ENCODE results near the gene LHX5.

LHX5 gene

GRCh38 chr12:113432986-113433385 is 38.7 kb downstream of the LHX5 start:
- no peak for DNase-seq (ENCODE audit: low read depth)
- TF ChIP-seq CTCF (conservative IDR thresholded peaks at IDR 0.05; ENCODE audit: low read depth, low read length) = no peak
- no peak overlapping the region for H3K4me3 ChIP-seq (ENCODE audit: low read depth, low read length)

- DNase-seq (ENCODE audit: low read depth) = no peak
- no peak for TF ChIP-seq CTCF (conservative IDR thresholded peaks at IDR 0.05; ENCODE audit: low read depth, low read length)
- no peak overlapping the region for H3K4me3 ChIP-seq (ENCODE audit: low read depth, low read length)
Observed at GRCh38 chr12:113428482-113428881, 43.2 kb downstream of the LHX5 start.

- no peak for DNase-seq (ENCODE audit: low read depth)
Observed at GRCh38 chr12:113427882-113428281, 43.8 kb downstream of the LHX5 start.

GRCh38 chr12:113425960-113426453 is 45.7 kb downstream of the LHX5 start:
- TF ChIP-seq CTCF (conservative IDR thresholded peaks at IDR 0.05; ENCODE audit: low read depth, low read length) = no peak
- H3K4me3 ChIP-seq (ENCODE audit: low read depth, low read length) = no peak overlapping the region

More at GRCh38 chr12:113427882-113428281, 43.8 kb downstream of the LHX5 start:
- no peak for TF ChIP-seq CTCF (conservative IDR thresholded peaks at IDR 0.05; ENCODE audit: low read depth, low read length)
- H3K4me3 ChIP-seq (ENCODE audit: low read depth, low read length) = no peak overlapping the region

GRCh38 chr12:113424915-113425823 is 46.5 kb downstream of the LHX5 start:
- peak; percentile 93 for TF ChIP-seq CTCF (conservative IDR thresholded peaks at IDR 0.05; ENCODE audit: low read depth, low read length)

More at GRCh38 chr12:113425960-113426453, 45.7 kb downstream of the LHX5 start:
- DNase-seq (ENCODE audit: low read depth) = no peak

GRCh38 chr12:113424456-113424855 is 47.2 kb downstream of the LHX5 start:
- TF ChIP-seq CTCF (conservative IDR thresholded peaks at IDR 0.05; ENCODE audit: low read depth, low read length) = no peak
- no peak for DNase-seq (ENCODE audit: low read depth)

More at GRCh38 chr12:113424915-113425823, 46.5 kb downstream of the LHX5 start:
- DNase-seq (ENCODE audit: low read depth) = peak; percentile 76
- H3K4me3 ChIP-seq (ENCODE audit: low read depth, low read length) = no peak overlapping the region

More at GRCh38 chr12:113424456-113424855, 47.2 kb downstream of the LHX5 start:
- no peak overlapping the region for H3K4me3 ChIP-seq (ENCODE audit: low read depth, low read length)

Measured in choroid plexus epithelial cell (primary cell).